Panc1 (cell line): Measurements from ENCODE around the gene SND1. TPM values are rescaled to one million over a fixed set of nuclear protein-coding genes. Genes with fewer than 3 reads are reported as not detected.

ENCODE experiments used
- ATAC-seq: fragments of 200-7000 bp; cut with Tn5 transposase; 2 replicates; pipeline ENCODE4 v1.9.1; 2020; ENCODE audit warnings: mild to moderate bottlenecking, moderate library complexity
- BruUV-seq: library from RNA; stranded (reverse); fragments of 400-500 nt; replicated peaks from 2 replicates; lab custom pipeline; 2021; lab: Mats Ljungman, UMichigan
- CTCF ChIA-PET: fragments of 300-600 bp; sonication (Branson Sonifier 250); formaldehyde crosslinking; loops from one replicate; lab custom pipeline; 2022; ENCODE audit warnings: antibody characterized with exemption; lab: Charles Lee
- POLR2A ChIA-PET: fragments of 300-600 bp; sonication (Branson Sonifier 250); formaldehyde crosslinking; loops from one replicate; lab custom pipeline; 2022; ENCODE audit warnings: antibody characterized with exemption; lab: Charles Lee
- DNase-seq: peaks from one replicate; pipeline ENCODE4 v3.0.0-alpha.2; 2010; ENCODE audit warnings: low read depth, low spot score
- H3K27ac ChIP-seq: 2 replicates; pipeline ENCODE4 v1.5.1; 2011; ENCODE audit warnings: mild to moderate bottlenecking, low read length, inconsistent platforms
- H3K27me3 ChIP-seq: fragments of 200-500 bp; sonication (Bioruptor generic); 2 replicates; pipeline ENCODE4 v1.6.0; 2014; ENCODE audit warnings: low read length, inconsistent platforms; ENCODE audit not compliant: control insufficient read depth, insufficient read depth
- H3K36me3 ChIP-seq: fragments of 200-500 bp; sonication (Bioruptor generic); 2 replicates; pipeline ENCODE4 v1.5.1; 2014; ENCODE audit warnings: inconsistent platforms, mild to moderate bottlenecking, low read length, moderate library complexity; ENCODE audit not compliant: control insufficient read depth, insufficient read depth
- H3K4me1 ChIP-seq: 2 replicates; pipeline ENCODE4 v1.5.1; 2011; ENCODE audit warnings: inconsistent platforms, mild to moderate bottlenecking, low read length, moderate library complexity; ENCODE audit not compliant: control insufficient read depth, insufficient read depth
- H3K4me3 ChIP-seq, 2 experiments: 2 replicates each; pipeline ENCODE4 v1.5.1; 2011 to 2012; ENCODE audit warnings: low read depth in 2 of 2, low read length in 2 of 2, mild to moderate bottlenecking in 2 of 2, inconsistent platforms in 1 of 2, moderate library complexity in 1 of 2
- H3K9me3 ChIP-seq: fragments of 200-500 bp; sonication (Bioruptor generic); 2 replicates; pipeline ENCODE4 v1.5.1; 2014; ENCODE audit warnings: low read depth, mild to moderate bottlenecking, inconsistent platforms, low read length, moderate library complexity; ENCODE audit not compliant: control insufficient read depth, insufficient read depth
- CTCF ChIP-seq: fragments of 450-650 bp; IDR thresholded peaks from 2 replicates; pipeline ENCODE4 v1.5.1; 2017; ENCODE audit warnings: mild to moderate bottlenecking
- POLR2AphosphoS5 ChIP-seq: IDR thresholded peaks from 2 replicates; pipeline ENCODE4 v1.6.1; 2012; ENCODE audit warnings: mild to moderate bottlenecking, low read depth, low read length, moderate library complexity
- REST ChIP-seq, 2 experiments: IDR thresholded peaks; 2 replicates each; pipeline ENCODE4 v1.6.1; 2011 to 2012; ENCODE audit warnings: low read depth in 2 of 2, control low read depth in 1 of 2, low read length in 1 of 2, mild to moderate bottlenecking in 1 of 2, moderate library complexity in 1 of 2; ENCODE audit not compliant: insufficient read depth in 1 of 2
- SIN3A ChIP-seq: IDR thresholded peaks from 2 replicates; pipeline ENCODE4 v1.6.1; 2012; ENCODE audit warnings: low read depth, mild to moderate bottlenecking, low read length, moderate library complexity, borderline replicate concordance; ENCODE audit not compliant: insufficient read depth
- TCF7L2 ChIP-seq: IDR thresholded peaks from 2 replicates; pipeline ENCODE4 v1.6.1; 2011; ENCODE audit warnings: mild to moderate bottlenecking, low read depth, low read length, inconsistent platforms
- in situ Hi-C: cut with HindIII; loops from 2 replicates; pipeline ENCODE4 v1.10.0; 2016; ENCODE audit warnings: low sequenced_read_pairs, low pct_unique_long_range_greater_than_20kb
- intact Hi-C: fragments of 100-400 bp; cut with micrococcal nuclease; formaldehyde crosslinking; loops from one replicate; pipeline ENCODE4 v1.10.0; 2022; ENCODE audit not compliant: unreplicated experiment
- total RNA-seq: library from RNA; stranded (reverse); gene quantifications from one replicate; pipeline ENCODE4 v1.2.1, GENCODE V29; 2021; ENCODE audit not compliant: unreplicated experiment

The SND1 gene
- total RNA-seq, 1 experiment from 2014 or later = 176 TPM

GRCh38 chr7:127941476-127942210, 289.6 kb downstream of the SND1 start:
- Histone ChIP-seq H3K4me3 (no peak overlapping the region), H3K9me3 (no peaks in the 10 kb centered on the region), H3K27ac (no peak overlapping the region), H3K4me1 (no peaks in the 10 kb centered on the region), H3K36me3 (0 out of 2 replicates have a peak, but pooled peaks cover 2% of the 10 kb centered on the region), H3K27me3 (no peaks in the 10 kb centered on the region)
- POLR2A ChIA-PET = no interaction called here
- in situ Hi-C loops (no loop called here), intact Hi-C loops (no loop called here)
- no TSS peak for BruUV-seq
- CTCF ChIA-PET = interaction anchor here (0.7 kb wide), 1 partner anchor 170 kb away, joined by 5 read pairs; no protein-coding TSS in a partner anchor
- ATAC-seq (no peak), DNase-seq (no peak)
- TF ChIP-seq TCF7L2 (no peak), POLR2AphosphoS5 (no peak), SIN3A (no peak), REST (IDR thresholded peaks at IDR 0.05; ENCODE audit: insufficient read depth in 1 of 2, low read depth in 2 of 2, low read length in 1 of 2) (no peak), CTCF (no peak)

- DNase-seq = no peak
- Histone ChIP-seq H3K4me1 (no peaks in the 10 kb centered on the region), H3K36me3 (no peaks in the 10 kb centered on the region), H3K27ac (no peak overlapping the region), H3K4me3 (no peak overlapping the region), H3K27me3 (no peaks in the 10 kb centered on the region), H3K9me3 (no peaks in the 10 kb centered on the region)
- ChIA-PET POLR2A (no interaction called here), CTCF (no interaction called here)
- in situ Hi-C loops = no loop called here
- no peak for TF ChIP-seq CTCF
- intact Hi-C loops = no loop called here
- no TSS peak for BruUV-seq
- no peak for ATAC-seq
Measured at GRCh38 chr7:127943541-127944521, 291.8 kb downstream of the SND1 start.
